OCI-LY1 (cell line): ENCODE data around the gene YIPF3.

Source experiments
- EZH2 ChIP-seq: fragments of 200-600 bp; sonication (generic), shearing (Covaris generic); IDR thresholded peaks from 2 replicates; pipeline ENCODE4 v1.8.0; 2017; ENCODE audit warnings: borderline replicate concordance, mixed run types, mild to moderate bottlenecking, antibody characterized with exemption, low read length, moderate library complexity, mixed read lengths
- TF ChIP-seq, protein P1 (sequence below): fragments of 200-600 bp; sonication (generic), shearing (Covaris generic); IDR thresholded peaks from 2 replicates; pipeline ENCODE4 v1.5.1; 2017; ENCODE audit warnings: mild to moderate bottlenecking, antibody characterized with exemption, low read length, moderate library complexity, mixed read lengths

DNA sequence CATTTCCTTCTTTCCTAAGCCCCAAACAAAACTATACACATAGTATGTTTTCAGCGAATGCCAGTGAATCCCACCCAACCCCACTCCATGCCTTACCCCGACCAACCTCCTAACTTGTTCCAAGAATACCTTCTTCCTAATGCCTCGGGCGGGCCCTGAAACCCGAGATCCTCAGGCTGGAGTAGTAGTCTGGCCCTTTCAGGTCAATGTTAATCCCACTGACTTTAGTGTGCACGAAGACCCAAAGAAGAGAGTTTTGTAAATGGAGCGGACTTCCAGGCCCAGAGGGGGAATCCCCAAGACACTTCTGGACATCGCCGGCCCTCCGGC lies 394 bp downstream of the YIPF3 start:
- TF ChIP-seq, protein P1, sequence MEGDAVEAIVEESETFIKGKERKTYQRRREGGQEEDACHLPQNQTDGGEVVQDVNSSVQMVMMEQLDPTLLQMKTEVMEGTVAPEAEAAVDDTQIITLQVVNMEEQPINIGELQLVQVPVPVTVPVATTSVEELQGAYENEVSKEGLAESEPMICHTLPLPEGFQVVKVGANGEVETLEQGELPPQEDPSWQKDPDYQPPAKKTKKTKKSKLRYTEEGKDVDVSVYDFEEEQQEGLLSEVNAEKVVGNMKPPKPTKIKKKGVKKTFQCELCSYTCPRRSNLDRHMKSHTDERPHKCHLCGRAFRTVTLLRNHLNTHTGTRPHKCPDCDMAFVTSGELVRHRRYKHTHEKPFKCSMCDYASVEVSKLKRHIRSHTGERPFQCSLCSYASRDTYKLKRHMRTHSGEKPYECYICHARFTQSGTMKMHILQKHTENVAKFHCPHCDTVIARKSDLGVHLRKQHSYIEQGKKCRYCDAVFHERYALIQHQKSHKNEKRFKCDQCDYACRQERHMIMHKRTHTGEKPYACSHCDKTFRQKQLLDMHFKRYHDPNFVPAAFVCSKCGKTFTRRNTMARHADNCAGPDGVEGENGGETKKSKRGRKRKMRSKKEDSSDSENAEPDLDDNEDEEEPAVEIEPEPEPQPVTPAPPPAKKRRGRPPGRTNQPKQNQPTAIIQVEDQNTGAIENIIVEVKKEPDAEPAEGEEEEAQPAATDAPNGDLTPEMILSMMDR: no peak
- no peak for TF ChIP-seq EZH2
